Measurements from ENCODE around the gene KLHL1.

Gene KLHL1

GRCh38 chr13:69948016-69948415, 160.2 kb downstream of the KLHL1 start:
- Mint-ChIP-seq H3K27me3 (no peaks in the 10 kb centered on the region), H3K4me3 (no peak overlapping the region), H3K9me3 (peaks cover 5% of the 10 kb centered on the region)

GRCh38 chr13:69947582-69947981, 160.7 kb downstream of the KLHL1 start:
- Mint-ChIP-seq H3K4me1 (no peaks in the 10 kb centered on the region), H3K27me3 (no peaks in the 10 kb centered on the region), H3K9me3 (peaks cover 5% of the 10 kb centered on the region), H3K36me3 (no peaks in the 10 kb centered on the region), H3K4me3 (no peak overlapping the region), H3K27ac (no peak overlapping the region)

More at GRCh38 chr13:69948016-69948415, 160.2 kb downstream of the KLHL1 start:
- no peaks in the 10 kb centered on the region for H3K4me1 Mint-ChIP-seq
- peak overlapping the region; percentile 51 for H3K27ac Mint-ChIP-seq
- no peaks in the 10 kb centered on the region for H3K36me3 Mint-ChIP-seq

- no peak overlapping the region for H3K4me3 Mint-ChIP-seq
- no peaks in the 10 kb centered on the region for H3K4me1 Mint-ChIP-seq
- H3K27ac Mint-ChIP-seq: no peak overlapping the region
- no peaks in the 10 kb centered on the region for H3K27me3 Mint-ChIP-seq
- peaks cover 1% of the 10 kb centered on the region for H3K9me3 Mint-ChIP-seq
- H3K36me3 Mint-ChIP-seq: no peaks in the 10 kb centered on the region
Observed at GRCh38 chr13:69946511-69946910, 161.7 kb downstream of the KLHL1 start.

- Mint-ChIP-seq H3K27me3 (no peaks in the 10 kb centered on the region), H3K27ac (no peak overlapping the region), H3K4me1 (no peaks in the 10 kb centered on the region), H3K9me3 (peaks cover 5% of the 10 kb centered on the region), H3K4me3 (no peak overlapping the region), H3K36me3 (no peaks in the 10 kb centered on the region)
Observed at GRCh38 chr13:69935043-69935442, 173.2 kb downstream of the KLHL1 start.

GRCh38 chr13:69928262-69928661, 180.0 kb downstream of the KLHL1 start:
- no peaks in the 10 kb centered on the region for H3K36me3 Mint-ChIP-seq
- peaks cover 3% of the 10 kb centered on the region for H3K9me3 Mint-ChIP-seq
- no peaks in the 10 kb centered on the region for H3K4me1 Mint-ChIP-seq
- H3K27me3 Mint-ChIP-seq: no peaks in the 10 kb centered on the region
- no peak overlapping the region for H3K4me3 Mint-ChIP-seq
- no peak overlapping the region for H3K27ac Mint-ChIP-seq

- Mint-ChIP-seq H3K4me3 (no peak overlapping the region), H3K36me3 (no peaks in the 10 kb centered on the region), H3K4me1 (no peaks in the 10 kb centered on the region), H3K27me3 (no peaks in the 10 kb centered on the region), H3K27ac (no peak overlapping the region), H3K9me3 (peaks cover 3% of the 10 kb centered on the region)
Observed at GRCh38 chr13:69921156-69921555, 187.1 kb downstream of the KLHL1 start.

- no peaks in the 10 kb centered on the region for H3K27me3 Mint-ChIP-seq
- peaks cover 6% of the 10 kb centered on the region for H3K9me3 Mint-ChIP-seq
- no peaks in the 10 kb centered on the region for H3K36me3 Mint-ChIP-seq
- H3K4me3 Mint-ChIP-seq: no peak overlapping the region
- H3K27ac Mint-ChIP-seq: peak overlapping the region; percentile 17
- no peaks in the 10 kb centered on the region for H3K4me1 Mint-ChIP-seq
Observed at GRCh38 chr13:69912630-69913029, 195.6 kb downstream of the KLHL1 start.

- Mint-ChIP-seq H3K9me3 (peaks cover 9% of the 10 kb centered on the region), H3K27me3 (no peaks in the 10 kb centered on the region), H3K4me3 (no peak overlapping the region), H3K4me1 (no peaks in the 10 kb centered on the region), H3K27ac (no peak overlapping the region), H3K36me3 (no peaks in the 10 kb centered on the region)
Observed at GRCh38 chr13:69910800-69911199, 197.5 kb downstream of the KLHL1 start.

- Mint-ChIP-seq H3K27ac (no peak overlapping the region), H3K27me3 (no peaks in the 10 kb centered on the region), H3K4me1 (no peaks in the 10 kb centered on the region), H3K4me3 (no peak overlapping the region), H3K36me3 (no peaks in the 10 kb centered on the region), H3K9me3 (peaks cover 14% of the 10 kb centered on the region)
Observed at GRCh38 chr13:69904784-69905183, 203.5 kb downstream of the KLHL1 start.

GRCh38 chr13:69903081-69903480, 205.2 kb downstream of the KLHL1 start:
- Mint-ChIP-seq H3K36me3 (no peaks in the 10 kb centered on the region), H3K4me1 (no peaks in the 10 kb centered on the region), H3K27ac (no peak overlapping the region), H3K27me3 (no peaks in the 10 kb centered on the region), H3K9me3 (peaks cover 19% of the 10 kb centered on the region), H3K4me3 (no peak overlapping the region)

GRCh38 chr13:69882451-69882850, 225.8 kb downstream of the KLHL1 start:
- no peak overlapping the region for H3K4me3 Mint-ChIP-seq
- H3K4me1 Mint-ChIP-seq: no peaks in the 10 kb centered on the region
- no peak overlapping the region for H3K27ac Mint-ChIP-seq
- H3K27me3 Mint-ChIP-seq: no peaks in the 10 kb centered on the region
- peaks cover 5% of the 10 kb centered on the region for H3K9me3 Mint-ChIP-seq
- no peaks in the 10 kb centered on the region for H3K36me3 Mint-ChIP-seq

- H3K4me3 Mint-ChIP-seq: no peak overlapping the region
- H3K9me3 Mint-ChIP-seq: peaks cover 5% of the 10 kb centered on the region
- no peaks in the 10 kb centered on the region for H3K27me3 Mint-ChIP-seq
- no peaks in the 10 kb centered on the region for H3K36me3 Mint-ChIP-seq
- H3K4me1 Mint-ChIP-seq: no peaks in the 10 kb centered on the region
- no peak overlapping the region for H3K27ac Mint-ChIP-seq
Observed at GRCh38 chr13:69879936-69880335, 228.3 kb downstream of the KLHL1 start.

- no peak overlapping the region for H3K27ac Mint-ChIP-seq
- no peaks in the 10 kb centered on the region for H3K36me3 Mint-ChIP-seq
- no peaks in the 10 kb centered on the region for H3K4me1 Mint-ChIP-seq
- H3K27me3 Mint-ChIP-seq: no peaks in the 10 kb centered on the region
- H3K4me3 Mint-ChIP-seq: no peak overlapping the region
- no peaks in the 10 kb centered on the region for H3K9me3 Mint-ChIP-seq
Observed at GRCh38 chr13:69872321-69873047, 235.8 kb downstream of the KLHL1 start.

- Mint-ChIP-seq H3K27me3 (no peaks in the 10 kb centered on the region), H3K9me3 (no peaks in the 10 kb centered on the region), H3K4me1 (no peaks in the 10 kb centered on the region), H3K36me3 (no peaks in the 10 kb centered on the region), H3K4me3 (no peak overlapping the region), H3K27ac (no peak overlapping the region)
Observed at GRCh38 chr13:69866555-69866954, 241.7 kb downstream of the KLHL1 start.

- Mint-ChIP-seq H3K36me3 (no peaks in the 10 kb centered on the region), H3K9me3 (peaks cover 4% of the 10 kb centered on the region), H3K4me3 (no peak overlapping the region), H3K27ac (no peak overlapping the region), H3K4me1 (no peaks in the 10 kb centered on the region), H3K27me3 (no peaks in the 10 kb centered on the region)
Observed at GRCh38 chr13:69857183-69857821, 250.9 kb downstream of the KLHL1 start.

GRCh38 chr13:69856331-69856730, 251.9 kb downstream of the KLHL1 start:
- Mint-ChIP-seq H3K27me3 (no peaks in the 10 kb centered on the region), H3K4me1 (no peaks in the 10 kb centered on the region), H3K27ac (no peak overlapping the region), H3K4me3 (no peak overlapping the region), H3K36me3 (no peaks in the 10 kb centered on the region), H3K9me3 (peaks cover 4% of the 10 kb centered on the region)

All from activated naive CD4-positive, alpha-beta T cell treated with anti-CD3 and anti-CD28 coated beads, Interleukin-2, amount 50 U/mL, for 24 hours (primary cell).